HepG2 (cell line): ENCODE results near the gene DOK7. TPM values are rescaled to one million over a fixed set of nuclear protein-coding genes. Genes with fewer than 3 reads are reported as not detected.

ENCODE experiments used
- ATAC-seq: fragments of 200-7000 bp; cut with Tn5 transposase; 3 replicates; pipeline ENCODE4 v1.9.1; 2020; ENCODE audit warnings: mild to moderate bottlenecking, moderate library complexity
- BruUV-seq: library from RNA; stranded (reverse); fragments of 400-500 nt; replicated peaks from 2 replicates; lab custom pipeline; 2021; lab: Mats Ljungman, UMichigan
- CTCF ChIA-PET: fragments of 300-600 bp; formaldehyde crosslinking; extraction: SDS; loops from one replicate; lab custom pipeline; 2021; ENCODE audit warnings: low total read pairs, inconsistent platforms, low intra/inter-chr PET ratio; lab: Yijun Ruan, JAX
- POLR2A ChIA-PET: fragments of 350-600 bp; sonication (Branson Sonifier 250); formaldehyde crosslinking; loops from one replicate; lab custom pipeline; 2020; ENCODE audit warnings: antibody characterized with exemption, inconsistent platforms; lab: Yijun Ruan, JAX
- DNase-seq: peaks from one replicate; pipeline ENCODE4 v3.0.0-alpha.2; 2015; ENCODE audit warnings: low spot score
- FAIRE-seq: peaks from 3 replicates; lab custom pipeline; 2011; peaks lifted over from hg19 to GRCh38; lab: Jason Lieb, UNC
- H2AFZ ChIP-seq: one replicate; pipeline ENCODE4 v1.6.1; 2011; ENCODE audit warnings: low read length, inconsistent platforms
- H3K27ac ChIP-seq: fragments of 300-600 bp; 3 replicates; pipeline ENCODE4 v1.8.0; 2011; ENCODE audit warnings: mixed run types, mild to moderate bottlenecking, mixed read lengths, low read length, inconsistent platforms; ENCODE audit not compliant: insufficient read depth; ENCODE audit errors: extremely low read length
- H3K27me3 ChIP-seq, 2 experiments: fragments of 200-600 bp in 1 of 2; 2 replicates in 1 of 2; 3 replicates in 1 of 2; pipeline versions ENCODE4 v1.6.0 to v1.8.0; 2011; ENCODE audit warnings: low read length in 2 of 2, mild to moderate bottlenecking in 2 of 2, moderate library complexity in 2 of 2, inconsistent platforms in 1 of 2; ENCODE audit not compliant: insufficient read depth in 2 of 2, control insufficient read depth in 1 of 2
- H3K36me3 ChIP-seq, 2 experiments: fragments of 200-600 bp in 1 of 2; replicated peaks in 1 of 2; 2 replicates in 1 of 2; 3 replicates in 1 of 2; pipeline versions ENCODE4 v1.5.1 to v1.8.0; 2011; ENCODE audit warnings: low read length in 2 of 2, inconsistent platforms in 1 of 2; ENCODE audit not compliant: insufficient read depth in 2 of 2, control insufficient read depth in 1 of 2
- H3K4me1 ChIP-seq: 2 replicates; pipeline ENCODE4 v1.5.1; 2012; ENCODE audit warnings: low read length, inconsistent platforms; ENCODE audit not compliant: insufficient read depth
- H3K4me2 ChIP-seq: 2 replicates; pipeline ENCODE4 v1.6.0; 2011; ENCODE audit warnings: low read depth, low read length, inconsistent platforms
- H3K4me3 ChIP-seq, 3 experiments: fragments of 200-600 bp in 1 of 3; sonication (generic), shearing (Covaris generic) in 1 of 3; replicated peaks in 1 of 3; 2 replicates each; pipeline ENCODE4 v1.5.1; 2011 to 2016; ENCODE audit warnings: low read length in 3 of 3, inconsistent platforms in 2 of 3, low read depth in 2 of 3, mild to moderate bottlenecking in 2 of 3, control low read depth in 1 of 3, mixed read lengths in 1 of 3; ENCODE audit not compliant: insufficient read depth in 1 of 3
- H3K79me2 ChIP-seq: one replicate; pipeline ENCODE4 v1.6.1; 2011; ENCODE audit warnings: low read length, inconsistent platforms; ENCODE audit not compliant: insufficient read depth
- H3K9ac ChIP-seq: 2 replicates; pipeline ENCODE4 v1.6.0; 2011; ENCODE audit warnings: mild to moderate bottlenecking, low read depth, low read length, inconsistent platforms; ENCODE audit not compliant: insufficient read depth
- H3K9me3 ChIP-seq: 2 replicates; pipeline ENCODE4 v1.5.1; 2012; ENCODE audit warnings: mild to moderate bottlenecking, low read length
- H4K20me1 ChIP-seq: 2 replicates; pipeline ENCODE4 v1.6.0; 2011; ENCODE audit warnings: inconsistent platforms, mild to moderate bottlenecking, low read length, moderate library complexity; ENCODE audit not compliant: insufficient read depth
- GPN1 ChIP-seq: sonication (generic); formaldehyde crosslinking; IDR thresholded peaks from 2 replicates; pipeline ENCODE4 v1.5.1; 2020; ENCODE audit warnings: missing genetic modification reagents, borderline replicate concordance
- HMGXB3 ChIP-seq: sonication (generic); formaldehyde crosslinking; IDR thresholded peaks from 2 replicates; pipeline ENCODE4 v1.4.0; 2020; ENCODE audit warnings: missing genetic modification reagents, borderline replicate concordance
- NR2F6 ChIP-seq, 2 experiments: IDR thresholded peaks; 2 replicates each; pipeline ENCODE4 v1.6.1; 2016; ENCODE audit warnings: antibody characterized with exemption in 1 of 2, mild to moderate bottlenecking in 1 of 2
- SALL1 ChIP-seq: sonication (generic); formaldehyde crosslinking; IDR thresholded peaks from 2 replicates; pipeline ENCODE4 v1.8.0; 2022; ENCODE audit warnings: mild to moderate bottlenecking, missing genetic modification reagents
- SMAD1 ChIP-seq: sonication (generic); formaldehyde crosslinking; IDR thresholded peaks from 2 replicates; pipeline ENCODE4 v1.4.0; 2020; ENCODE audit warnings: missing genetic modification reagents, low read depth, mild to moderate bottlenecking, borderline replicate concordance
- ZBTB42 ChIP-seq: sonication (generic); formaldehyde crosslinking; IDR thresholded peaks from 2 replicates; pipeline ENCODE4 v1.5.0; 2020; ENCODE audit warnings: mild to moderate bottlenecking, missing genetic modification reagents
- ZNF160 ChIP-seq: sonication (generic); formaldehyde crosslinking; IDR thresholded peaks from 2 replicates; pipeline ENCODE4 v1.8.0; 2022; ENCODE audit warnings: mild to moderate bottlenecking, inconsistent platforms, missing genetic modification reagents
- ZNF614 ChIP-seq: IDR thresholded peaks from 2 replicates; pipeline ENCODE4 v1.6.1; 2018; ENCODE audit warnings: missing biosample characterization, missing genetic modification reagents, inconsistent platforms, borderline replicate concordance
- WGBS: methylation state at CpG from one replicate; pipeline ENCODE4 v1.1.6; 2017; ENCODE audit warnings: low lambda C conversion rate; 5-methylcytosine and 5-hydroxymethylcytosine counted together
- in situ Hi-C: cut with HindIII; loops from 2 replicates; pipeline ENCODE4 v1.10.0; 2017; ENCODE audit warnings: low pct_unique_long_range_greater_than_20kb; ENCODE audit not compliant: extremely low pct_ligation_motif_present
- intact Hi-C: fragments of 100-400 bp; cut with micrococcal nuclease; formaldehyde crosslinking; loops from one replicate; pipeline ENCODE4 v1.10.0; 2022; ENCODE audit not compliant: unreplicated experiment
- polyA plus RNA-seq, 8 experiments: library from polyadenylated mRNA; depleted of rRNA in 3 of 8; stranded (reverse) in 7 of 8; unstranded in 1 of 8; fragments of >200 nt; fragmentation: Illumina TruSeq in 4 of 8; extraction: Trizol in 4 of 8; gene quantifications; 2 replicates each; pipeline versions ENCODE4 v1.2.1 to v1.2.3, GENCODE V29; 2011 to 2016; ENCODE audit warnings: low read depth in 4 of 8, missing spikeins in 1 of 8, mixed read lengths in 1 of 8; ENCODE audit not compliant: insufficient read depth in 1 of 8
- total RNA-seq, 5 experiments: library from RNA; depleted of rRNA; stranded (reverse); fragments of >200 nt; fragmentation: Illumina TruSeq; extraction: Trizol; gene quantifications; 2 replicates each; pipeline ENCODE4 v1.2.3, GENCODE V29; 2016; ENCODE audit warnings: low read depth in 1 of 5
- TF ChIP-seq, protein P1 (sequence below): IDR thresholded peaks from 2 replicates; pipeline ENCODE4 v1.6.1; 2016; ENCODE audit warnings: low read depth, borderline replicate concordance
- TF ChIP-seq, protein P2 (sequence below): sonication (generic); formaldehyde crosslinking; IDR thresholded peaks from 2 replicates; pipeline ENCODE4 v1.4.0; 2020; ENCODE audit warnings: missing genetic modification reagents
- TF ChIP-seq, protein P3 (sequence below): sonication (generic); formaldehyde crosslinking; IDR thresholded peaks from 2 replicates; pipeline ENCODE4 v1.5.0; 2020; ENCODE audit warnings: missing genetic modification reagents

DOK7 gene
- total and polyA plus RNA-seq, 2 of the 13 experiments (the other 11 are each of a cell fraction or from before 2014, with no cell fraction given) = 0.03 to 0.07 TPM

- Histone ChIP-seq H3K27ac (no peak overlapping the region), H3K4me1 (peaks cover 28% of the 10 kb centered on the region), H3K79me2 (peaks cover 40% of the 10 kb centered on the region), H3K27me3 (peaks cover 0 to 7% of the 10 kb centered on the region in 2 experiments; a peak in 2 of 5 replicates), H2AFZ (no peak overlapping the region), H4K20me1 (peaks cover 12% of the 10 kb centered on the region; the same call in 1 of the 2 replicates), H3K9ac (no peak overlapping the region), H3K4me2 (no peak overlapping the region), H3K36me3 (peaks cover 20 to 30% of the 10 kb centered on the region in 2 experiments), H3K9me3 (no peaks in the 10 kb centered on the region), H3K4me3 (no peak overlapping the region)
- no peak for ATAC-seq
- TF ChIP-seq SALL1 (CRISPR knock-in tag) = no peak
- no peak for TF ChIP-seq SMAD1 (CRISPR knock-in tag)
- TF ChIP-seq, protein P1, sequence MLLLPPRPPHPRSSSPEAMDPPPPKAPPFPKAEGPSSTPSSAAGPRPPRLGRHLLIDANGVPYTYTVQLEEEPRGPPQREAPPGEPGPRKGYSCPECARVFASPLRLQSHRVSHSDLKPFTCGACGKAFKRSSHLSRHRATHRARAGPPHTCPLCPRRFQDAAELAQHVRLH = no peak
- no peak for TF ChIP-seq GPN1 (CRISPR knock-in tag)
- no peak for TF ChIP-seq HMGXB3 (CRISPR knock-in tag)
- no peak for TF ChIP-seq NR2F6 (IDR thresholded peaks at IDR 0.05)
- TF ChIP-seq NR2F6 (CRISPR knock-in tag; IDR thresholded peaks at IDR 0.05) = no peak
- TF ChIP-seq ZNF160 (CRISPR knock-in tag) = no peak
- TF ChIP-seq, protein P2, sequence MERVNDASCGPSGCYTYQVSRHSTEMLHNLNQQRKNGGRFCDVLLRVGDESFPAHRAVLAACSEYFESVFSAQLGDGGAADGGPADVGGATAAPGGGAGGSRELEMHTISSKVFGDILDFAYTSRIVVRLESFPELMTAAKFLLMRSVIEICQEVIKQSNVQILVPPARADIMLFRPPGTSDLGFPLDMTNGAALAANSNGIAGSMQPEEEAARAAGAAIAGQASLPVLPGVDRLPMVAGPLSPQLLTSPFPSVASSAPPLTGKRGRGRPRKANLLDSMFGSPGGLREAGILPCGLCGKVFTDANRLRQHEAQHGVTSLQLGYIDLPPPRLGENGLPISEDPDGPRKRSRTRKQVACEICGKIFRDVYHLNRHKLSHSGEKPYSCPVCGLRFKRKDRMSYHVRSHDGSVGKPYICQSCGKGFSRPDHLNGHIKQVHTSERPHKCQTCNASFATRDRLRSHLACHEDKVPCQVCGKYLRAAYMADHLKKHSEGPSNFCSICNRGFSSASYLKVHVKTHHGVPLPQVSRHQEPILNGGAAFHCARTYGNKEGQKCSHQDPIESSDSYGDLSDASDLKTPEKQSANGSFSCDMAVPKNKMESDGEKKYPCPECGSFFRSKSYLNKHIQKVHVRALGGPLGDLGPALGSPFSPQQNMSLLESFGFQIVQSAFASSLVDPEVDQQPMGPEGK (CRISPR knock-in tag) = no peak
- no peak for TF ChIP-seq ZBTB42 (CRISPR knock-in tag)
- TF ChIP-seq, protein P3, sequence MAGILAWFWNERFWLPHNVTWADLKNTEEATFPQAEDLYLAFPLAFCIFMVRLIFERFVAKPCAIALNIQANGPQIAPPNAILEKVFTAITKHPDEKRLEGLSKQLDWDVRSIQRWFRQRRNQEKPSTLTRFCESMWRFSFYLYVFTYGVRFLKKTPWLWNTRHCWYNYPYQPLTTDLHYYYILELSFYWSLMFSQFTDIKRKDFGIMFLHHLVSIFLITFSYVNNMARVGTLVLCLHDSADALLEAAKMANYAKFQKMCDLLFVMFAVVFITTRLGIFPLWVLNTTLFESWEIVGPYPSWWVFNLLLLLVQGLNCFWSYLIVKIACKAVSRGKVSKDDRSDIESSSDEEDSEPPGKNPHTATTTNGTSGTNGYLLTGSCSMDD (CRISPR knock-in tag) = no peak
- TF ChIP-seq ZNF614 (CRISPR knock-in tag) = no peak
- WGBS = 88% methylated on average over 12 of the region's 12 CpGs
- ChIA-PET POLR2A (no interaction called here), CTCF (no interaction called here)
- no TSS peak for BruUV-seq
- in situ Hi-C loops (no loop called here), intact Hi-C loops (no loop called here)
- no peak for FAIRE-seq
- no peak for DNase-seq
Observed at GRCh38 chr4:3529363-3529762, 66.3 kb downstream of the DOK7 start.
